IPS DF 6.9 (cell line): ENCODE measurements around the gene GSTM5.
"Not testable (repeated sequence)": the region's sequence is repeated elsewhere in the genome, so short reads cannot be mapped to it uniquely, and the experiment has no call there.

ENCODE experiments used
- DNase-seq: peaks from one replicate; pipeline ENCODE4 v3.0.0-alpha.2; 2013; ENCODE audit warnings: low read depth, low spot score
- H3K27ac ChIP-seq: one replicate; pipeline ENCODE4 v1.5.1; 2013; ENCODE audit warnings: low read length, control low read depth
- H3K27me3 ChIP-seq: 2 replicates; pipeline ENCODE4 v1.6.1; 2013; ENCODE audit warnings: mild to moderate bottlenecking, low read length; ENCODE audit not compliant: control insufficient read depth, insufficient read depth
- H3K36me3 ChIP-seq: 2 replicates; pipeline ENCODE4 v1.6.1; 2013; ENCODE audit warnings: low read length; ENCODE audit not compliant: control insufficient read depth, insufficient read depth
- H3K4me1 ChIP-seq: 2 replicates; pipeline ENCODE4 v1.6.1; 2013; ENCODE audit warnings: low read length; ENCODE audit not compliant: control insufficient read depth, insufficient read depth
- H3K4me3 ChIP-seq: 2 replicates; pipeline ENCODE4 v1.5.1; 2013; ENCODE audit warnings: mild to moderate bottlenecking, low read length
- H3K9me3 ChIP-seq: 2 replicates; pipeline ENCODE4 v1.6.1; 2013; ENCODE audit warnings: low read length, inconsistent platforms; ENCODE audit not compliant: control insufficient read depth, insufficient read depth
- WGBS: extraction: QIAGEN DNeasy Blood & Tissue Kit; methylation state at CpG from one replicate; pipeline ENCODE4 v1.1.7; 2013; ENCODE audit warnings: mixed read lengths, missing lambda C conversion rate; ENCODE audit not compliant: insufficient read length, insufficient coverage; 5-methylcytosine and 5-hydroxymethylcytosine counted together

GSTM5 gene

DNA sequence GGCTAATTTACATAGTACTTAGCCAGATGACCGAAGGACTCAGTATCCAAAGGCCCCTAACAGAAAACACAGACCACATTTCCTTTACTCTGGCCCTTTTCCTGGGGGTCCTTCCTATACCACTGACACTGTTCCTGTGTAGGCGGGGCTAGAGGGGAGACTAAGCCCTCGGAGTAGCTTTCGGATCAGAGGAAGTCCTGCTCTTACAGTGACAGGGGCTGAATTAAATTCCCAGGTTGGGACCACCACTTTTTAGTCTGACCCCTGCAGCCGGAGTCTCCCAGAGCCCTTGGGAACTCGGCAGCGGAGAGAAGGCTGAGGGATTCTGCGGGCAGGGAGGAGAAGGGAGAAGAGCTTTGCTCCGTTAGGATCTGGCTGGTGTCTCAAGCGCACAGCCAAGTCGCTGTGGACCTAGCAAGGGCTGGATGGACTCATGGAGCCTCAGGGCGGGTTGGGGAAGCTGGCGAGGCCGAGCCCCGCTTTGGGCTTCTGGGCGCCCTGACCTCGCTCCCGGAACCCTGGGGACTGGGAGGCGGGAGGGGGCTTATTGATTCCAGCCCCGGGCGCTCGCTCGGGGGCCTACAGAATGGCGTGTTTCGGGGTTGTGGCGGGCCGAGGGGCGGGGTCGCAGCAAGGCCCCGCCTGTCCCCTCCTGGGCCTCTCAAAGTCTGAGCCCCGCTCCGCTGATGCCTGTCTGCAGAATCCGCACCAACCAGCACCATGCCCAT is at the start of gene GSTM5:
GSTM5 (plus strand) TSS at position 659 of the 728 bp plus-strand sequence; CDS start at position 721, 62 bp downstream.
- not testable (repeated sequence) for H3K27ac ChIP-seq, H3K27me3 ChIP-seq, H3K9me3 ChIP-seq, H3K36me3 ChIP-seq, DNase-seq, H3K4me3 ChIP-seq, H3K4me1 ChIP-seq
- no CpG with 5 or more reads among the region's 33 CpGs for WGBS

DNA sequence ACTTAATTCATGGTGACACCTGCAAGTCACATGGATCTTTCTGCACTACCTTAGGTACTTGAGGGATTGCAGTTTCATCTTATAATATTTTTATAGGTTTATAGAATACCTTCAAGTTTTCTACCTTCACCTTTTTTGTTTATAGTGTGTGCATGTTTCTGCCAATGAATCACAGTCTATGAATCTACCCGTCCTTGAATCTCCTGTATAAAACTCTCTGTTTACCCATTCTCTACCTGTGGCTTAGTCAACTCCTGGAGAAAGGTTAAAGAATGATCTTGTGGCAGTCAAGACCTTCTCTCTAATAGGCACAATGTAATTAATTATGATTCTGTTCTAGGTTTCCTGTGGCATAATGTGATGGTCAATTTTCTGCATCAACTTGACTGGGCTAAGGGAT is 47.4 kb upstream of the GSTM5 start:
- no CpG with 5 or more reads among the region's 1 CpG for WGBS
- H3K9me3 ChIP-seq = no peaks in the 10 kb centered on the region
- no peak overlapping the region for H3K27ac ChIP-seq
- H3K36me3 ChIP-seq = no peaks in the 10 kb centered on the region
- H3K27me3 ChIP-seq = no peaks in the 10 kb centered on the region
- peaks cover 2% of the 10 kb centered on the region; the same call in 1 of the 2 replicates for H3K4me1 ChIP-seq
- no peak for DNase-seq
- H3K4me3 ChIP-seq = no peak overlapping the region

DNA sequence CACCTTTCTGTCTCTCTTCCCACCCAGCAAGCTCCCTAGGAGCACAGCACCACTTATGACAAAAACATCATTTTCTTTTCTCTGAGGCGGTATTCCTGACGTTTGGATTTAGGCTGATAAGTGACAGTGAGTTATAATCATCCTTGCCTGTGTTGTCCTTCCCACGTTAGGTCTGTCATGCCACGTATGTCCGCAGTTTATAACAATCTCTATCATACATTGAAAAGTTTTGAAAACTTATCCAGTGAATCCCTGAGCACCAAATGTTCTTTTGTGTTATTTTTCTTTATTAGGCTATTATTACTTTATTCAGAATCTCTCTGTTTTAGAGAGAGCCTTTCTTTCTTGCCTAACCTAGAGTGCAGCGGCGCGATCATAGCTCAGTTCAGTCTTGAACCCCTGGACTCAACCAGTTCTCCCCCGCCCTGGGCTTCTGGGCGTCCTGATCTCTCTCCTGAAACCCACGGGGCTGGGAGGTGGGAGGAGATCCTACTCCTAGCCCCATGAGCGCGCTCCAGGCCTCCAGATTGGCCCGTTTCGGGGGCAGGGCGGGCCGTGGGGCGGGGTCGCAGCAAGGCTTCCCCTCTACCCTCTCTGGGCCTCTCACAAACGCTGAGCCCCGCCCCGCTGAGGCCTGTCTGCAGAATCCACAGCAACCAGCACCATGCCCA is 44.5 kb upstream of the GSTM5 start, which contains the start of gene GSTM2:
GSTM2 (plus strand) TSS at position 606 of the 671 bp plus-strand sequence; CDS start at position 665, 59 bp downstream.
- Histone ChIP-seq H3K4me3 (peak within 1 kb of the TSS; percentile 28; the same call in 1 of the 2 replicates), H3K27me3 (no peaks in the 10 kb centered on the region), H3K27ac (no peak within 1 kb of the TSS), H3K36me3 (no peaks in the 10 kb centered on the region), H3K4me1 (peaks cover 2% of the 10 kb centered on the region; the same call in 1 of the 2 replicates), H3K9me3 (no peaks in the 10 kb centered on the region)
- no CpG with 5 or more reads among the region's 22 CpGs for WGBS
- DNase-seq = peak; percentile 68

DNA sequence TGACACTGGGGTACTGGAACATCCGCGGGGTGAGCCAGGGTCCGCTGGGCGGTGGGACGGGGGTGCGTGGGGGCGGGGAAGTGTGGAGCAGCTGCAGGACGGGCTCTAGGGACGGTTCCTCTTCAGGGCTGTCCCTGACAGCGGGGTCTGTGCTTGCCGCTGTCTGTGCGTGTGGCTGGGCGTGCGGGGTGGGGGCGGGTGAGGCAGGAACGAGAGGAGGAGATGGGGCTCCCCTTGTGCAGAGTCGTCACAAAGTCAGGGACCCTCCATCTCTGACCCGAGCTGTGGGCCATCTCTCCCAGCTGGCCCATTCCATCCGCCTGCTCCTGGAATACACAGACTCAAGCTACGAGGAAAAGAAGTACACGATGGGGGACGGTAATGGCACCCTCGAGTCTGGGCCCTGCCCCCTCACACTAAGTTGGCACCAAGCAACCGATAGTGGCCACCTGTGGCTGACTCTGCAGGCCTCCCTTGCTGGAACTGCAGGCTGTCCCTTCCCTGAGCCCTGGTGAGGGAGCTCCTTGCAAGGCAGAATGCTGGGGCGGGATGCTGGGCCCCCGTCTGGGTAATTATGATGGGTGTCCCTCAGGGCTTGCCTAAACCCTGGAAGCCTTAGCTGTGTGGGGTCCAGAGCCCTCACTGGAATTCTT is 43.8 kb upstream of the GSTM5 start:
- Histone ChIP-seq H3K4me1 (peaks cover 2% of the 10 kb centered on the region; the same call in 1 of the 2 replicates), H3K27me3 (no peaks in the 10 kb centered on the region), H3K4me3 (peak overlapping the region; percentile 28; the same call in 1 of the 2 replicates), H3K27ac (no peak overlapping the region), H3K9me3 (no peaks in the 10 kb centered on the region), H3K36me3 (no peaks in the 10 kb centered on the region)
- WGBS = no CpG with 5 or more reads among the region's 26 CpGs
- no peak for DNase-seq

DNA sequence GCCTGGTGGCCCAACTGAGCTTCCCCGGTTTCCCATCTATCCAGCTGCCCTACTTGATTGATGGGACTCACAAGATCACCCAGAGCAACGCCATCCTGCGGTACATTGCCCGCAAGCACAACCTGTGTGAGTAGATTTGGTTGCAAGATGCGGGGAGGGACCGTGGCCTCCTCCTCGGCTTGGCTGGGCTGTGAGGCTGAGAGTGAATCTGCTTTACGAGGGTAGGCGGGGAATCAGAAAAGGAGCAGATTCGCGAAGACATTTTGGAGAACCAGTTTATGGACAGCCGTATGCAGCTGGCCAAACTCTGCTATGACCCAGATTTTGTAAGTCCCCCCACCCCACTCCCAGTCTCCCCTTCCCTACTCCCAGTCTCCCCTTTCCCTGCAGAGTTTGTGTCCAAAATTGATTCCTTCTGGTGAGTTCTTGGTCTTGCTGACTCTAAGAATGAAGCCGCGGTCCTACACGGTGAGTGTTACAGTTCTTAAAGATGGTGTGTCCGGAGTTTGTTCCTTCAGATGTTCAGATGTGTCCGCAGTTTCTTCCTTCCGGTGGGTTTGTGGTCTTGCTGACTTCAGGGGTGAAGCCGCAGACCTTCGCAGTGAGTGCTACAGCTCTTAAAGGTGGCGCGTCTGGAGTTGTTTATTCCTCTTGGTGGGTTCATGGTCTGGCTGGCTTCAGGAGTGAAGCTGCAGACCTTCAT is 42.7 kb upstream of the GSTM5 start:
- Histone ChIP-seq H3K4me3 (no peak overlapping the region), H3K9me3 (no peaks in the 10 kb centered on the region), H3K27ac (no peak overlapping the region), H3K4me1 (peaks cover 2% of the 10 kb centered on the region; the same call in 1 of the 2 replicates), H3K27me3 (no peaks in the 10 kb centered on the region), H3K36me3 (no peaks in the 10 kb centered on the region)
- no CpG with 5 or more reads among the region's 22 CpGs for WGBS
- no peak for DNase-seq

DNA sequence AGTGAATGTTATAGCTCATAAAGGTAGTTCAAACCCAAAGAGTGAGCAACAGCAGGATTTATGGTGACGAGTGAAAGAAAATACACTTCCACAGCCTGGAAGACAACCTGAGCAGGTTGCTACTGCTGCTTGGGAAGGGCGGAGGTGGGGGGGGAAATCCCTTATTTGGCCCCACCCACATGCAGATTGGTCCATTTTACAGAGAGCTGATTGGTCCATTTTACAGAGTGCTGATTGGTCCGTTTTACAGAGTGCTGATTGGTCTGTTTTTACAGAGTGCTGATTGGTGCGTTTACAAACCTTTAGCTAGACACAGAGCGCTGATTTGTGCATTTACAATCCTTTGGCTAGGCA is 42.1 kb upstream of the GSTM5 start:
- H3K36me3 ChIP-seq, H3K27ac ChIP-seq, H3K9me3 ChIP-seq, H3K27me3 ChIP-seq, H3K4me3 ChIP-seq, H3K4me1 ChIP-seq, DNase-seq: not testable (repeated sequence)
- no CpG with 5 or more reads among the region's 5 CpGs for WGBS

DNA sequence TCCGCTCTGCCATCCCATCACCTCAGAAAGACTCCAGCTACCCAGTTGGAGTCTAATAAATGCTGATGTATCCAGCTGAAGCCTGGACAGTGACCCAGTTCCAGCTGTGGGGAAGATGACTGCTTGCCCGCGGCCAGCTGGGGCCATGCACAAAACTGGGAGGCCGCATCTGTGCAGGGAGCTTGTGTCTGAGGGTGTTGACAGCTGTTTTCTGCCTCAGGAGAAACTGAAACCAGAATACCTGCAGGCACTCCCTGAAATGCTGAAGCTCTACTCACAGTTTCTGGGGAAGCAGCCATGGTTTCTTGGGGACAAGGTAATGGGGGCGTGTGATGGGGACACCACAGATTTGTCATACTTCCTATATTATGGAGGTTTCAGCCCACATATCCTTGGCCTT is 41.0 kb upstream of the GSTM5 start:
- no CpG with 5 or more reads among the region's 5 CpGs for WGBS
- H3K4me1 ChIP-seq = peaks cover 2% of the 10 kb centered on the region; the same call in 1 of the 2 replicates
- H3K4me3 ChIP-seq = no peak overlapping the region

DNA sequence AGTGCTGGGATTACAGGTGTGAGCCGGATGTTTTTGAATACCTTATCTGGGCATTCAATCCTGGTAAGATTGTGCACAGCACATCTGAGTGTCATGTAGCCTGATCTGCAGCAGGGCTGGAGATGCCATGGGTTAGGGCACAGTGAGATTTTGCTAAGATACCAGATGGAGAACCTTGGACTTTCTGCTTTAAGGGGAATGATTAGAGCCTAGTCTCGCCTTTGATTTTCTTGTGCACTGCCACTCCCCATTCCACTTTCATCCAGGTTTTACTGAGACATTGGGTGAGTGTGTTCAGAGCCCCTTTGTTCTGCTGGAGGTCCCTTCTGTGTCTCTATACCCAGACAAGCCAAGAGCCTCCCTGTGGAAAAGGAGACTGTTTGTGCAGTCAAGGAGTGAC is 38.2 kb upstream of the GSTM5 start:
- not testable (repeated sequence) for H3K36me3 ChIP-seq, H3K27me3 ChIP-seq, H3K27ac ChIP-seq, H3K4me1 ChIP-seq, H3K9me3 ChIP-seq, DNase-seq, H3K4me3 ChIP-seq
- WGBS = no CpG with 5 or more reads among the region's 2 CpGs

More for the DNA sequence above, 41.0 kb upstream of the GSTM5 start:
- Histone ChIP-seq H3K9me3 (no peaks in the 10 kb centered on the region), H3K36me3 (no peaks in the 10 kb centered on the region), H3K27ac (no peak overlapping the region), H3K27me3 (no peaks in the 10 kb centered on the region)
- DNase-seq = no peak

DNA sequence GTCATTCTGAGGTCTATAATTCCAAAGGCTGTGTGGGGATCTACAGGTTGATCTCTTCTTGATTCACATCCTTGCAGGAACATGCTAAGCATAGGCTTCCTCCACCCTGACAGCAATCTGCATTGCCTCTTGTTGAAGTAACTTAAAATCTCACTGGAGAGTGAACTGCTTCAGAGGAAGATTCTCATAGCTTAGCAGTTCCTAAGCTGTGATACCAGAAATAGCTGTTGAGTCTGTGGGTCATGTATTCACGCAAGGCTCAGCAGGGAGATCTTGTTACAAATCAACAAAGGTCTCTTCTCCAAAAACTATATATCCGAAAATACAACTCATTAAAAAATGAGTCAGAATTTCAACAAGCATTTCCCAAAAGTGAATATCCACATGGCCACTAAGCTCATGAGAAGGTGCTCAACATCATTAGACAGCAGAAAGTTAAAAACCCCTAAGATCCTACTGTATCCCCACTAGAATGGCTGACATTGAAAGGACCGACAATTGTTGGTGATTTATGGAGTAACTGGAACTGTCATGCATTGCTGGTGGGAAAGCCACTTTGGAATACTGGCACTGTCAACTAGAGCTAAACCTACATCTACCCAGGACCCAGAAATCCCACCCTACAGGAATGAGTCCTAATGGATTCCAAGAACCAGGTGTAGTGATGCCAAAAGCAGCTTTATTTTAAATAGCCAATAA is 35.2 kb upstream of the GSTM5 start:
- no CpG with 5 or more reads among the region's 3 CpGs for WGBS
- H3K4me1 ChIP-seq, H3K9me3 ChIP-seq: not testable (repeated sequence)

More for the DNA sequence above, 35.2 kb upstream of the GSTM5 start:
- H3K36me3 ChIP-seq, DNase-seq, H3K4me3 ChIP-seq, H3K27me3 ChIP-seq, H3K27ac ChIP-seq: not testable (repeated sequence)
